Mesendoderm (in vitro differentiated cells): ENCODE data around the gene FNIP1.

Experiments
- DNase-seq: peaks from one replicate; pipeline ENCODE4 v3.0.0; 2013
- H2AK5ac ChIP-seq: 2 replicates; pipeline ENCODE4 v1.6.1; 2013; ENCODE audit warnings: low read length, inconsistent platforms
- H2BK120ac ChIP-seq: 2 replicates; pipeline ENCODE4 v1.6.1; 2013; ENCODE audit warnings: low read depth, mild to moderate bottlenecking, low read length, moderate library complexity, mixed read lengths
- H2BK15ac ChIP-seq: replicated peaks from 2 replicates; pipeline ENCODE4 v1.6.1; 2013; ENCODE audit warnings: low read depth, mild to moderate bottlenecking, moderate library complexity
- H2BK5ac ChIP-seq: 2 replicates; pipeline ENCODE4 v1.6.1; 2013; ENCODE audit warnings: low read length, inconsistent platforms
- H3K18ac ChIP-seq: 2 replicates; pipeline ENCODE4 v1.6.1; 2013; ENCODE audit warnings: mild to moderate bottlenecking, low read length, mixed read lengths
- H3K23ac ChIP-seq: one replicate; pipeline ENCODE4 v1.6.1; 2013; ENCODE audit warnings: low read length
- H3K27ac ChIP-seq: 2 replicates; pipeline ENCODE4 v1.5.1; 2013; ENCODE audit warnings: low read depth, mild to moderate bottlenecking, inconsistent platforms, low read length, moderate library complexity
- H3K27me3 ChIP-seq: 2 replicates; pipeline ENCODE4 v1.6.1; 2013; ENCODE audit warnings: low read length, control low read depth, mild to moderate bottlenecking, inconsistent platforms; ENCODE audit not compliant: insufficient read depth, poor library complexity
- H3K36me3 ChIP-seq: 2 replicates; pipeline ENCODE4 v1.6.1; 2013; ENCODE audit warnings: low read length, inconsistent platforms; ENCODE audit not compliant: control insufficient read depth, insufficient read depth
- H3K4ac ChIP-seq: one replicate; pipeline ENCODE4 v1.6.1; 2013; ENCODE audit warnings: low read depth, mild to moderate bottlenecking, low read length, moderate library complexity
- H3K4me1 ChIP-seq: 2 replicates; pipeline ENCODE4 v1.6.1; 2013; ENCODE audit warnings: low read depth, low read length, inconsistent platforms; ENCODE audit not compliant: control insufficient read depth
- H3K4me2 ChIP-seq: 2 replicates; pipeline ENCODE4 v1.6.1; 2013; ENCODE audit warnings: low read length
- H3K4me3 ChIP-seq: 2 replicates; pipeline ENCODE4 v1.5.1; 2013; ENCODE audit warnings: mild to moderate bottlenecking, low read length
- H3K56ac ChIP-seq: one replicate; pipeline ENCODE4 v1.6.1; 2013; ENCODE audit warnings: low read length
- H3K79me1 ChIP-seq: 2 replicates; pipeline ENCODE4 v1.6.1; 2013; ENCODE audit warnings: low read length, inconsistent platforms
- H3K79me2 ChIP-seq: 2 replicates; pipeline ENCODE4 v1.6.1; 2013; ENCODE audit warnings: mild to moderate bottlenecking, low read length; ENCODE audit not compliant: control insufficient read depth, insufficient read depth
- H3K9ac ChIP-seq: 2 replicates; pipeline ENCODE4 v1.6.1; 2013; ENCODE audit warnings: low read length, inconsistent platforms
- H4K5ac ChIP-seq: one replicate; pipeline ENCODE4 v1.6.1; 2013; ENCODE audit warnings: low read length
- H4K8ac ChIP-seq: one replicate; pipeline ENCODE4 v1.6.1; 2013; ENCODE audit warnings: low read depth, mild to moderate bottlenecking, control low read depth, low read length, moderate library complexity
- WGBS: extraction: QIAGEN DNeasy Blood & Tissue Kit; methylation state at CpG from one replicate; pipeline ENCODE4 v1.1.7; 2013; ENCODE audit warnings: low lambda C conversion rate, missing lambda C conversion rate; ENCODE audit not compliant: insufficient coverage; ENCODE audit errors: extremely low coverage; 5-methylcytosine and 5-hydroxymethylcytosine counted together

FNIP1 gene

GRCh38 chr5:131812371-131813160, 15.7 kb upstream of the FNIP1 start:
- DNase-seq = no peak
- WGBS = no CpG with 5 or more reads among the region's 4 CpGs

GRCh38 chr5:131810510-131811249, 13.9 kb upstream of the FNIP1 start:
- Histone ChIP-seq H2BK15ac (no peak overlapping the region), H2AK5ac (no peak overlapping the region), H3K23ac (no peak overlapping the region), H3K4ac (no peak overlapping the region), H3K4me2 (no peak overlapping the region), H3K79me1 (no peaks in the 10 kb centered on the region), H3K27me3 (no peaks in the 10 kb centered on the region), H3K18ac (no peak overlapping the region), H3K4me3 (no peak overlapping the region), H3K27ac (no peak overlapping the region), H3K79me2 (no peaks in the 10 kb centered on the region), H3K56ac (no peak overlapping the region), H2BK120ac (no peak overlapping the region), H3K36me3 (no peaks in the 10 kb centered on the region), H3K4me1 (peaks cover 5% of the 10 kb centered on the region), H3K9ac (no peak overlapping the region), H4K8ac (no peak overlapping the region), H4K5ac (no peak overlapping the region), H2BK5ac (no peak overlapping the region)
- peak; percentile 37 for DNase-seq
- WGBS = no CpG with 5 or more reads among the region's 3 CpGs

More at GRCh38 chr5:131812371-131813160, 15.7 kb upstream of the FNIP1 start:
- Histone ChIP-seq H3K27ac (no peak overlapping the region), H3K4me1 (peaks cover 5% of the 10 kb centered on the region), H3K36me3 (no peaks in the 10 kb centered on the region), H3K79me2 (no peaks in the 10 kb centered on the region), H3K4ac (no peak overlapping the region), H3K23ac (no peak overlapping the region), H4K5ac (no peak overlapping the region), H2BK15ac (no peak overlapping the region), H2BK120ac (no peak overlapping the region), H3K9ac (no peak overlapping the region), H2BK5ac (no peak overlapping the region), H3K18ac (no peak overlapping the region), H3K4me2 (no peak overlapping the region), H3K4me3 (no peak overlapping the region), H4K8ac (no peak overlapping the region), H3K27me3 (no peaks in the 10 kb centered on the region), H2AK5ac (no peak overlapping the region), H3K79me1 (no peaks in the 10 kb centered on the region), H3K56ac (no peak overlapping the region)

- peak; percentile 76 for DNase-seq
Observed at GRCh38 chr5:131795879-131796792, 681 bp downstream of the FNIP1 start.

GRCh38 chr5:131795228-131795627, 1.6 kb downstream of the FNIP1 start:
- no peak for DNase-seq
- no peak overlapping the region for H3K9ac ChIP-seq
- no peak overlapping the region for H3K4me3 ChIP-seq
- H3K4ac ChIP-seq = no peak overlapping the region
- H3K4me2 ChIP-seq = no peak overlapping the region
- no peak overlapping the region for H3K23ac ChIP-seq
- H2BK120ac ChIP-seq = no peak overlapping the region
- no peak overlapping the region for H3K56ac ChIP-seq
- H3K36me3 ChIP-seq = no peaks in the 10 kb centered on the region
- H2AK5ac ChIP-seq = no peak overlapping the region
- peaks cover 11% of the 10 kb centered on the region for H3K79me2 ChIP-seq
- WGBS = no CpG with 5 or more reads among the region's 6 CpGs
- no peak overlapping the region for H2BK15ac ChIP-seq
- H3K18ac ChIP-seq = no peak overlapping the region
- no peak overlapping the region for H4K5ac ChIP-seq
- H4K8ac ChIP-seq = no peak overlapping the region
- no peak overlapping the region for H2BK5ac ChIP-seq
- H3K27ac ChIP-seq = no peak overlapping the region
- peaks cover 8% of the 10 kb centered on the region for H3K79me1 ChIP-seq
- no peaks in the 10 kb centered on the region for H3K4me1 ChIP-seq
- no peaks in the 10 kb centered on the region for H3K27me3 ChIP-seq

More at GRCh38 chr5:131795879-131796792, 681 bp downstream of the FNIP1 start:
- Histone ChIP-seq H2BK120ac (no peak overlapping the region), H4K8ac (no peak overlapping the region), H3K79me2 (peaks cover 8% of the 10 kb centered on the region), H3K18ac (peak overlapping the region; percentile 53), H4K5ac (no peak overlapping the region), H3K4me1 (no peaks in the 10 kb centered on the region), H3K79me1 (peaks cover 4% of the 10 kb centered on the region), H3K4me3 (peak overlapping the region; percentile 92), H3K4me2 (peak overlapping the region; percentile 97), H2BK5ac (no peak overlapping the region), H3K27me3 (no peaks in the 10 kb centered on the region), H3K23ac (peak overlapping the region; percentile 94), H3K4ac (no peak overlapping the region), H3K27ac (peak overlapping the region; percentile 72), H2AK5ac (no peak overlapping the region), H3K56ac (peak overlapping the region; percentile 97), H3K9ac (peak overlapping the region; percentile 91), H3K36me3 (no peaks in the 10 kb centered on the region), H2BK15ac (no peak overlapping the region)
- no CpG with 5 or more reads among the region's 56 CpGs for WGBS

GRCh38 chr5:131794586-131794985, 2.2 kb downstream of the FNIP1 start:
- no peak overlapping the region for H3K18ac ChIP-seq
- DNase-seq = no peak
- H3K27me3 ChIP-seq = no peaks in the 10 kb centered on the region
- no peak overlapping the region for H2AK5ac ChIP-seq
- H3K27ac ChIP-seq = no peak overlapping the region
- no peak overlapping the region for H3K4me2 ChIP-seq
- WGBS = no CpG with 5 or more reads among the region's 4 CpGs
- peaks cover 11% of the 10 kb centered on the region for H3K79me2 ChIP-seq
- no peak overlapping the region for H4K8ac ChIP-seq
- no peak overlapping the region for H2BK120ac ChIP-seq
- no peak overlapping the region for H2BK5ac ChIP-seq
- H3K4me3 ChIP-seq = no peak overlapping the region
- H3K9ac ChIP-seq = no peak overlapping the region
- H3K36me3 ChIP-seq = no peaks in the 10 kb centered on the region
- H3K4ac ChIP-seq = no peak overlapping the region
- no peak overlapping the region for H3K56ac ChIP-seq
- no peak overlapping the region for H3K23ac ChIP-seq
- H3K79me1 ChIP-seq = peaks cover 8% of the 10 kb centered on the region
- no peak overlapping the region for H4K5ac ChIP-seq
- H3K4me1 ChIP-seq = no peaks in the 10 kb centered on the region
- no peak overlapping the region for H2BK15ac ChIP-seq
